HG03135 (cell line): ENCODE measurements around the gene FANCD2.
"Not testable (repeated sequence)": the region's sequence is repeated elsewhere in the genome, so short reads cannot be mapped to it uniquely, and the experiment has no call there.

ENCODE experiments used
- ATAC-seq: cut with Tn5 transposase; IDR thresholded peaks from one replicate; pipeline ENCODE4 v1.9.1; 2021; ENCODE audit warnings: mild to moderate bottlenecking, moderate library complexity; ENCODE audit not compliant: unreplicated experiment

FANCD2 gene

GRCh38 chr3:10012106-10012505 lies 14.1 kb upstream of the FANCD2 start:
- no peak for ATAC-seq

GRCh38 chr3:10015461-10015904 lies 10.8 kb upstream of the FANCD2 start:
- ATAC-seq = no peak

- ATAC-seq = no peak
Observed at GRCh38 chr3:10017636-10018292, 8.5 kb upstream of the FANCD2 start.

GRCh38 chr3:10018806-10019205 lies 7.4 kb upstream of the FANCD2 start:
- not testable (repeated sequence) for ATAC-seq

- no peak for ATAC-seq
Observed at GRCh38 chr3:10019326-10019725, 6.9 kb upstream of the FANCD2 start.

- no peak for ATAC-seq
Observed at GRCh38 chr3:10021856-10022775, 4.1 kb upstream of the FANCD2 start.

- no peak for ATAC-seq
Observed at GRCh38 chr3:10023587-10024310, 2.5 kb upstream of the FANCD2 start.

- ATAC-seq = no peak
Observed at GRCh38 chr3:10025205-10026083, 793 bp upstream of the FANCD2 start.

GRCh38 chr3:10041034-10041433 lies 14.8 kb downstream of the FANCD2 start:
- ATAC-seq = no peak

GRCh38 chr3:10047876-10048275 lies 21.6 kb downstream of the FANCD2 start:
- ATAC-seq = no peak

GRCh38 chr3:10053054-10053453 lies 26.8 kb downstream of the FANCD2 start:
- not testable (repeated sequence) for ATAC-seq

GRCh38 chr3:10055097-10055496 lies 28.9 kb downstream of the FANCD2 start:
- no peak for ATAC-seq

GRCh38 chr3:10070077-10070476 lies 43.8 kb downstream of the FANCD2 start:
- not testable (repeated sequence) for ATAC-seq

- no peak for ATAC-seq
Observed at GRCh38 chr3:10074666-10075065, 48.4 kb downstream of the FANCD2 start.

- ATAC-seq = no peak
Observed at GRCh38 chr3:10081871-10082270, 55.6 kb downstream of the FANCD2 start.

GRCh38 chr3:10085738-10086137 lies 59.5 kb downstream of the FANCD2 start:
- no peak for ATAC-seq

- ATAC-seq = no peak
Observed at GRCh38 chr3:10088256-10088655, 62.0 kb downstream of the FANCD2 start.

GRCh38 chr3:10090179-10090578 lies 63.9 kb downstream of the FANCD2 start:
- ATAC-seq = no peak

GRCh38 chr3:10090774-10091173 lies 64.5 kb downstream of the FANCD2 start:
- ATAC-seq = not testable (repeated sequence)

- ATAC-seq = not testable (repeated sequence)
Observed at GRCh38 chr3:10091387-10091786, 65.2 kb downstream of the FANCD2 start.
